ENCODE data around the gene PTF1A.

DNA sequence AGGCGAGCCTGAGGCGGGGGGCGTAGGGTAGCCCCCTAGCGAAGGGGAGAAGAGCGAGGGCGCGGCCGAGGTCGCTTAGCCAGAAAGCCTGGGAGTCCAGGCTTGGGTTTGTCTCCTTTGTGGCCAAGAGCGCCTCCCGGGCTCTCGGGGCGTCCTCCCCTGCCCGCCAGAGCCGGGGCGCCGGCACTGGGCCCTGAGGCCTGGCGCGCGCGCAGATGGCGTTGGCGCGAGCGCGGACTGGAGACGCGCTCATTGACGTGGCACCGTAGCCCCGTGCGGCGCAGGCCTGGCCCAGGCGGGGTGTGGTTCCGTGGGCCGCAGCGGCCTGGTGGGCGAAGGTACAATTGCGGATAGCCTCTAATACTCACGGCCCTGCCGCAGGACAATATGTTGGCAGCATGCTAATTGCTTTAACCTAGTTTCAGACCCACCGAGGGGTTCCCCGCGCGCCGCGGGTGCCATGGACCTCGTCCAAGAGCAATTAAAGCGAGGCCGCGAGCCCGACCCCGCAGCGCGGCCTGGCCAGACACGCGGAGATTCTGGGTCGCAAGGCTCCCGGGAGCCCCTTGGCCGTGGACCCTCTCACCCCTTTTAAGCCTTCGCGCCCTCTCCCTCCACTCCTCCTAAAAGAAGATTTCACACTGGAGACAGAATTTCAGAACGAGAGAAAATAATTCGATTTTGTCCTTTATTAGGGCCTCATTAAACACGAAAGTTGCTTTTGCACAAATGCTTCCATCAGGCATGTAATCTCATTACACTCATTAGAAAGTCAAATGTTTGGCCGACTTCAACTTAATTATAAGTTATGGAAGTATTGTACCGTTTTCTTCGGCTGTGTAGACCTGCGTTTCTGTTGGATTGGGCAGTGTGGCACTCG lies 3.1 kb downstream of the PTF1A start:
- TF ChIP-seq POLR2A (IDR thresholded peaks at IDR 0.05; ENCODE audit: low read depth, low read length): no peak
- TF ChIP-seq, protein P1, sequence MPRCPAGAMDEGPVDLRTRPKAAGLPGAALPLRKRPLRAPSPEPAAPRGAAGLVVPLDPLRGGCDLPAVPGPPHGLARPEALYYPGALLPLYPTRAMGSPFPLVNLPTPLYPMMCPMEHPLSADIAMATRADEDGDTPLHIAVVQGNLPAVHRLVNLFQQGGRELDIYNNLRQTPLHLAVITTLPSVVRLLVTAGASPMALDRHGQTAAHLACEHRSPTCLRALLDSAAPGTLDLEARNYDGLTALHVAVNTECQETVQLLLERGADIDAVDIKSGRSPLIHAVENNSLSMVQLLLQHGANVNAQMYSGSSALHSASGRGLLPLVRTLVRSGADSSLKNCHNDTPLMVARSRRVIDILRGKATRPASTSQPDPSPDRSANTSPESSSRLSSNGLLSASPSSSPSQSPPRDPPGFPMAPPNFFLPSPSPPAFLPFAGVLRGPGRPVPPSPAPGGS (IDR thresholded peaks at IDR 0.05; ENCODE audit: borderline replicate concordance, insufficient read depth, low read depth, low read length, poor library complexity, severe bottlenecking): no peak
- no peak for TF ChIP-seq NFIC (IDR thresholded peaks at IDR 0.05; ENCODE audit: low read depth, low read length)
- no peak for TF ChIP-seq TAF1 (IDR thresholded peaks at IDR 0.05; ENCODE audit: borderline replicate concordance, low read depth, low read length)
- no peak for TF ChIP-seq MYC (IDR thresholded peaks at IDR 0.05; ENCODE audit: insufficient read depth, insufficient read length, insufficient replicate concordance, low read length, severe bottlenecking)
- TF ChIP-seq CREB1 (IDR thresholded peaks at IDR 0.05; ENCODE audit: low read depth): no peak
- no peak for TF ChIP-seq FOS (IDR thresholded peaks at IDR 0.05; ENCODE audit: borderline replicate concordance, extremely low read depth, insufficient read length)
- TF ChIP-seq SMC3 (IDR thresholded peaks at IDR 0.05; ENCODE audit: borderline replicate concordance, low read length): no peak
- TF ChIP-seq IKZF1 (conservative IDR thresholded peaks at IDR 0.05): no peak
- TF ChIP-seq, protein P2, sequence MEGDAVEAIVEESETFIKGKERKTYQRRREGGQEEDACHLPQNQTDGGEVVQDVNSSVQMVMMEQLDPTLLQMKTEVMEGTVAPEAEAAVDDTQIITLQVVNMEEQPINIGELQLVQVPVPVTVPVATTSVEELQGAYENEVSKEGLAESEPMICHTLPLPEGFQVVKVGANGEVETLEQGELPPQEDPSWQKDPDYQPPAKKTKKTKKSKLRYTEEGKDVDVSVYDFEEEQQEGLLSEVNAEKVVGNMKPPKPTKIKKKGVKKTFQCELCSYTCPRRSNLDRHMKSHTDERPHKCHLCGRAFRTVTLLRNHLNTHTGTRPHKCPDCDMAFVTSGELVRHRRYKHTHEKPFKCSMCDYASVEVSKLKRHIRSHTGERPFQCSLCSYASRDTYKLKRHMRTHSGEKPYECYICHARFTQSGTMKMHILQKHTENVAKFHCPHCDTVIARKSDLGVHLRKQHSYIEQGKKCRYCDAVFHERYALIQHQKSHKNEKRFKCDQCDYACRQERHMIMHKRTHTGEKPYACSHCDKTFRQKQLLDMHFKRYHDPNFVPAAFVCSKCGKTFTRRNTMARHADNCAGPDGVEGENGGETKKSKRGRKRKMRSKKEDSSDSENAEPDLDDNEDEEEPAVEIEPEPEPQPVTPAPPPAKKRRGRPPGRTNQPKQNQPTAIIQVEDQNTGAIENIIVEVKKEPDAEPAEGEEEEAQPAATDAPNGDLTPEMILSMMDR (IDR thresholded peaks at IDR 0.05 in 2 of 3, conservative IDR thresholded peaks at IDR 0.05 in 1 of 3; ENCODE audit: control insufficient read depth in 2 of 3, extremely low read depth in 1 of 3, insufficient read depth in 1 of 3, low read depth in 3 of 3, low read length in 3 of 3): no peak
- TF ChIP-seq, protein P3, sequence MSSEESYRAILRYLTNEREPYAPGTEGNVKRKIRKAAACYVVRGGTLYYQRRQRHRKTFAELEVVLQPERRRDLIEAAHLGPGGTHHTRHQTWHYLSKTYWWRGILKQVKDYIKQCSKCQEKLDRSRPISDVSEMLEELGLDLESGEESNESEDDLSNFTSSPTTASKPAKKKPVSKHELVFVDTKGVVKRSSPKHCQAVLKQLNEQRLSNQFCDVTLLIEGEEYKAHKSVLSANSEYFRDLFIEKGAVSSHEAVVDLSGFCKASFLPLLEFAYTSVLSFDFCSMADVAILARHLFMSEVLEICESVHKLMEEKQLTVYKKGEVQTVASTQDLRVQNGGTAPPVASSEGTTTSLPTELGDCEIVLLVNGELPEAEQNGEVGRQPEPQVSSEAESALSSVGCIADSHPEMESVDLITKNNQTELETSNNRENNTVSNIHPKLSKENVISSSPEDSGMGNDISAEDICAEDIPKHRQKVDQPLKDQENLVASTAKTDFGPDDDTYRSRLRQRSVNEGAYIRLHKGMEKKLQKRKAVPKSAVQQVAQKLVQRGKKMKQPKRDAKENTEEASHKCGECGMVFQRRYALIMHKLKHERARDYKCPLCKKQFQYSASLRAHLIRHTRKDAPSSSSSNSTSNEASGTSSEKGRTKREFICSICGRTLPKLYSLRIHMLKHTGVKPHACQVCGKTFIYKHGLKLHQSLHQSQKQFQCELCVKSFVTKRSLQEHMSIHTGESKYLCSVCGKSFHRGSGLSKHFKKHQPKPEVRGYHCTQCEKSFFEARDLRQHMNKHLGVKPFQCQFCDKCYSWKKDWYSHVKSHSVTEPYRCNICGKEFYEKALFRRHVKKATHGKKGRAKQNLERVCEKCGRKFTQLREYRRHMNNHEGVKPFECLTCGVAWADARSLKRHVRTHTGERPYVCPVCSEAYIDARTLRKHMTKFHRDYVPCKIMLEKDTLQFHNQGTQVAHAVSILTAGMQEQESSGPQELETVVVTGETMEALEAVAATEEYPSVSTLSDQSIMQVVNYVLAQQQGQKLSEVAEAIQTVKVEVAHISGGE (CRISPR knock-in tag; IDR thresholded peaks at IDR 0.05): no peak
- TF ChIP-seq EP300 (IDR thresholded peaks at IDR 0.05; ENCODE audit: borderline replicate concordance in 1 of 2, control insufficient read depth in 1 of 2, low read depth in 2 of 2, low read length in 2 of 2): no peak
- TF ChIP-seq NR2C1 (IDR thresholded peaks at IDR 0.05): no peak

Data from GM12878 (cell line).